H9 (cell line): Measurements from ENCODE around the gene TMC1. TPM values are rescaled to one million over a fixed set of nuclear protein-coding genes. Genes with fewer than 3 reads are reported as not detected.

Experiments
- DNase-seq: peaks from one replicate; pipeline ENCODE4 v3.0.0-alpha.2; 2017
- H2AFZ ChIP-seq: one replicate; pipeline ENCODE4 v1.6.1; 2013; ENCODE audit warnings: mild to moderate bottlenecking, low read length, control low read depth, moderate library complexity
- H2AK5ac ChIP-seq: 2 replicates; pipeline ENCODE4 v1.6.1; 2013; ENCODE audit warnings: low read length, control low read depth, mixed read lengths; ENCODE audit not compliant: insufficient read length
- H2BK120ac ChIP-seq: one replicate; pipeline ENCODE4 v1.6.1; 2013; ENCODE audit warnings: low read depth, mild to moderate bottlenecking, low read length, control low read depth, inconsistent platforms; ENCODE audit not compliant: poor library complexity, severe bottlenecking
- H2BK12ac ChIP-seq: 2 replicates; pipeline ENCODE4 v1.6.1; 2013; ENCODE audit warnings: low read length, control low read depth, mixed read lengths, low read depth; ENCODE audit not compliant: insufficient read length
- H2BK15ac ChIP-seq: 2 replicates; pipeline ENCODE4 v1.6.1; 2013; ENCODE audit warnings: low read depth, low read length, control low read depth
- H2BK20ac ChIP-seq: one replicate; pipeline ENCODE4 v1.6.1; 2013; ENCODE audit warnings: low read depth, mild to moderate bottlenecking, low read length, control low read depth, inconsistent platforms; ENCODE audit not compliant: poor library complexity, severe bottlenecking
- H2BK5ac ChIP-seq: 2 replicates; pipeline ENCODE4 v1.6.1; 2013; ENCODE audit warnings: low read length, control low read depth, mixed read lengths; ENCODE audit not compliant: insufficient read length
- H3K14ac ChIP-seq: 2 replicates; pipeline ENCODE4 v1.6.1; 2013; ENCODE audit warnings: low read length, control low read depth; ENCODE audit not compliant: insufficient read depth
- H3K18ac ChIP-seq: 2 replicates; pipeline ENCODE4 v1.6.1; 2013; ENCODE audit warnings: low read depth, mild to moderate bottlenecking, mixed read lengths, low read length, control low read depth; ENCODE audit not compliant: insufficient read length
- H3K23ac ChIP-seq: 2 replicates; pipeline ENCODE4 v1.6.1; 2013; ENCODE audit warnings: low read length, control low read depth, mixed read lengths, low read depth; ENCODE audit not compliant: insufficient read length
- H3K23me2 ChIP-seq: 2 replicates; pipeline ENCODE4 v1.6.1; 2013; ENCODE audit warnings: low read depth, mild to moderate bottlenecking, mixed read lengths, low read length, control low read depth; ENCODE audit not compliant: insufficient read length, poor library complexity, severe bottlenecking
- H3K27ac ChIP-seq: 2 replicates; pipeline ENCODE4 v1.5.1; 2013; ENCODE audit warnings: low read length, control low read depth, mixed read lengths, low read depth; ENCODE audit not compliant: insufficient read length
- H3K27me3 ChIP-seq: 2 replicates; pipeline ENCODE4 v1.6.1; 2013; ENCODE audit warnings: low read length, control low read depth, inconsistent platforms; ENCODE audit not compliant: insufficient read depth
- H3K4ac ChIP-seq: 2 replicates; pipeline ENCODE4 v1.6.1; 2013; ENCODE audit warnings: low read depth, mild to moderate bottlenecking, control low read depth, inconsistent platforms, low read length, moderate library complexity
- H3K4me1 ChIP-seq: 2 replicates; pipeline ENCODE4 v1.6.1; 2013; ENCODE audit warnings: low read length, control low read depth, inconsistent platforms; ENCODE audit not compliant: insufficient read depth
- H3K4me2 ChIP-seq: 2 replicates; pipeline ENCODE4 v1.6.1; 2013; ENCODE audit warnings: low read length, control low read depth, mixed read lengths; ENCODE audit not compliant: insufficient read length, insufficient read depth
- H3K56ac ChIP-seq: 2 replicates; pipeline ENCODE4 v1.6.1; 2013; ENCODE audit warnings: low read depth, mild to moderate bottlenecking, mixed read lengths, low read length, control low read depth; ENCODE audit not compliant: insufficient read length
- H3K79me1 ChIP-seq: 2 replicates; pipeline ENCODE4 v1.6.1; 2013; ENCODE audit warnings: low read depth, mild to moderate bottlenecking, moderate library complexity, low read length, control low read depth, inconsistent platforms; ENCODE audit not compliant: insufficient read depth, poor library complexity, severe bottlenecking
- H3K79me2 ChIP-seq: 2 replicates; pipeline ENCODE4 v1.6.1; 2013; ENCODE audit warnings: low read length, control low read depth, inconsistent platforms; ENCODE audit not compliant: insufficient read depth
- H3K9ac ChIP-seq: 2 replicates; pipeline ENCODE4 v1.6.1; 2013; ENCODE audit warnings: low read length, control low read depth, mixed read lengths; ENCODE audit not compliant: insufficient read length; ENCODE audit errors: extremely low read depth
- H3K9me3 ChIP-seq: one replicate; pipeline ENCODE4 v1.6.1; 2013; ENCODE audit warnings: low read depth, low read length, inconsistent platforms; ENCODE audit not compliant: control insufficient read depth
- H3T11ph ChIP-seq: one replicate; pipeline ENCODE4 v1.6.1; 2013; ENCODE audit warnings: mild to moderate bottlenecking, low read length, control low read depth, inconsistent platforms
- H4K20me1 ChIP-seq: one replicate; pipeline ENCODE4 v1.6.1; 2013; ENCODE audit not compliant: control insufficient read depth, insufficient read length, insufficient read depth
- H4K5ac ChIP-seq: 2 replicates; pipeline ENCODE4 v1.6.1; 2013; ENCODE audit warnings: low read depth, mild to moderate bottlenecking, mixed read lengths, low read length, control low read depth; ENCODE audit not compliant: insufficient read length
- H4K8ac ChIP-seq: replicated peaks from 2 replicates; pipeline ENCODE4 v1.6.1; 2013; ENCODE audit warnings: low read length, control low read depth, mixed read lengths, low read depth; ENCODE audit not compliant: insufficient read length
- H4K91ac ChIP-seq: 2 replicates; pipeline ENCODE4 v1.6.1; 2013; ENCODE audit warnings: low read depth, mild to moderate bottlenecking, moderate library complexity, mixed read lengths, low read length, control low read depth; ENCODE audit not compliant: insufficient read length
- H3K27ac Mint-ChIP-seq, 3 experiments: 2 replicates in 2 of 3; 3 replicates in 1 of 3; pipeline ENCODE4 v1.8.0; 2020 to 2021; ENCODE audit warnings: mixed read lengths in 3 of 3, mild to moderate bottlenecking in 1 of 3, moderate library complexity in 1 of 3
- H3K27me3 Mint-ChIP-seq: 2 replicates; pipeline ENCODE4 v1.8.0; 2021; ENCODE audit warnings: low read depth, mild to moderate bottlenecking, moderate library complexity, mixed read lengths
- H3K36me3 Mint-ChIP-seq, 3 experiments: 2 replicates in 2 of 3; 3 replicates in 1 of 3; pipeline ENCODE4 v1.8.0; 2020 to 2021; ENCODE audit warnings: low read depth in 3 of 3, mixed read lengths in 3 of 3; ENCODE audit not compliant: insufficient read depth in 1 of 3
- H3K4me1 Mint-ChIP-seq, 2 experiments: 2 replicates each; pipeline ENCODE4 v1.8.0; 2020; ENCODE audit warnings: mixed read lengths in 2 of 2
- H3K4me3 Mint-ChIP-seq, 2 experiments: 2 replicates in 1 of 2; 3 replicates in 1 of 2; pipeline ENCODE4 v1.8.0; 2020 to 2021; ENCODE audit warnings: mild to moderate bottlenecking in 2 of 2, mixed read lengths in 2 of 2, moderate library complexity in 1 of 2
- H3K9me3 Mint-ChIP-seq, 2 experiments: 2 replicates in 1 of 2; 3 replicates in 1 of 2; pipeline ENCODE4 v1.8.0; 2020; ENCODE audit warnings: mild to moderate bottlenecking in 2 of 2, mixed read lengths in 2 of 2, moderate library complexity in 1 of 2
- WGBS: extraction: QIAGEN DNeasy Blood & Tissue Kit; methylation state at CpG from one replicate; pipeline ENCODE4 v1.1.7; 2013; ENCODE audit warnings: missing lambda C conversion rate, low lambda C conversion rate, mixed read lengths; ENCODE audit not compliant: insufficient read length; ENCODE audit errors: extremely low coverage; 5-methylcytosine and 5-hydroxymethylcytosine counted together
- total RNA-seq: library from RNA; stranded (reverse); gene quantifications from 2 replicates; pipeline ENCODE4 v1.2.1, GENCODE V29; 2021
- TF ChIP-seq, protein P1 (sequence below): fragments of 200-600 bp; sonication (generic); conservative IDR thresholded peaks from 3 replicates; pipeline ENCODE4 v1.8.0; 2021; ENCODE audit warnings: antibody characterized with exemption, mild to moderate bottlenecking

TMC1 gene
- total RNA-seq, 1 experiment from 2014 or later, result 2.4 TPM

- H3K56ac ChIP-seq, result no peak overlapping the region
- Mint-ChIP-seq H3K27me3 (no peaks in the 10 kb centered on the region), H3K27ac (no peak overlapping the region), H3K4me3 (no peak overlapping the region), H3K36me3 (peaks cover 0 to 9% (median 0%) of the 10 kb centered on the region in 3 experiments; a peak in 2 of 7 replicates), H3K4me1 (peaks cover 5 to 13% of the 10 kb centered on the region in 2 experiments), H3K9me3 (peaks cover 5 to 7% of the 10 kb centered on the region in 2 experiments; a peak in 2 of 5 replicates)
- H4K91ac ChIP-seq, result no peak overlapping the region
- H3K4me2 ChIP-seq, result no peak overlapping the region
- no peak overlapping the region for H3K14ac ChIP-seq
- no peaks in the 10 kb centered on the region for H3K79me2 ChIP-seq
- H3K4ac ChIP-seq, result no peak overlapping the region
- H2BK5ac ChIP-seq, result no peak overlapping the region
- no peaks in the 10 kb centered on the region for H3K9me3 ChIP-seq
- H2BK20ac ChIP-seq, result no peak overlapping the region
- no peak overlapping the region for H3K18ac ChIP-seq
- no peak overlapping the region for H3K9ac ChIP-seq
- DNase-seq, result no peak
- H2AK5ac ChIP-seq, result no peak overlapping the region
- H3K27me3 ChIP-seq, result no peaks in the 10 kb centered on the region
- no peak overlapping the region for H4K8ac ChIP-seq
- TF ChIP-seq, protein P1, sequence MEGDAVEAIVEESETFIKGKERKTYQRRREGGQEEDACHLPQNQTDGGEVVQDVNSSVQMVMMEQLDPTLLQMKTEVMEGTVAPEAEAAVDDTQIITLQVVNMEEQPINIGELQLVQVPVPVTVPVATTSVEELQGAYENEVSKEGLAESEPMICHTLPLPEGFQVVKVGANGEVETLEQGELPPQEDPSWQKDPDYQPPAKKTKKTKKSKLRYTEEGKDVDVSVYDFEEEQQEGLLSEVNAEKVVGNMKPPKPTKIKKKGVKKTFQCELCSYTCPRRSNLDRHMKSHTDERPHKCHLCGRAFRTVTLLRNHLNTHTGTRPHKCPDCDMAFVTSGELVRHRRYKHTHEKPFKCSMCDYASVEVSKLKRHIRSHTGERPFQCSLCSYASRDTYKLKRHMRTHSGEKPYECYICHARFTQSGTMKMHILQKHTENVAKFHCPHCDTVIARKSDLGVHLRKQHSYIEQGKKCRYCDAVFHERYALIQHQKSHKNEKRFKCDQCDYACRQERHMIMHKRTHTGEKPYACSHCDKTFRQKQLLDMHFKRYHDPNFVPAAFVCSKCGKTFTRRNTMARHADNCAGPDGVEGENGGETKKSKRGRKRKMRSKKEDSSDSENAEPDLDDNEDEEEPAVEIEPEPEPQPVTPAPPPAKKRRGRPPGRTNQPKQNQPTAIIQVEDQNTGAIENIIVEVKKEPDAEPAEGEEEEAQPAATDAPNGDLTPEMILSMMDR, result peak; percentile 76
- no peak overlapping the region for H2AFZ ChIP-seq
- H3K23ac ChIP-seq, result no peak overlapping the region
- H3K27ac ChIP-seq, result no peak overlapping the region
- no peaks in the 10 kb centered on the region for H3K23me2 ChIP-seq
- H2BK120ac ChIP-seq, result no peak overlapping the region
- H2BK15ac ChIP-seq, result no peak overlapping the region
- no peak overlapping the region for H3T11ph ChIP-seq
- WGBS, result no CpG with 5 or more reads among the region's 3 CpGs
- no peaks in the 10 kb centered on the region for H3K79me1 ChIP-seq
- no peaks in the 10 kb centered on the region for H3K4me1 ChIP-seq
- no peak overlapping the region for H2BK12ac ChIP-seq
- no peak overlapping the region for H4K5ac ChIP-seq
- no peaks in the 10 kb centered on the region for H4K20me1 ChIP-seq
These were observed 350.3 kb downstream of the TMC1 start for GRCh38 chr9:72871685-72872084.
